ENCODE data around the gene PITRM1.

DNA sequence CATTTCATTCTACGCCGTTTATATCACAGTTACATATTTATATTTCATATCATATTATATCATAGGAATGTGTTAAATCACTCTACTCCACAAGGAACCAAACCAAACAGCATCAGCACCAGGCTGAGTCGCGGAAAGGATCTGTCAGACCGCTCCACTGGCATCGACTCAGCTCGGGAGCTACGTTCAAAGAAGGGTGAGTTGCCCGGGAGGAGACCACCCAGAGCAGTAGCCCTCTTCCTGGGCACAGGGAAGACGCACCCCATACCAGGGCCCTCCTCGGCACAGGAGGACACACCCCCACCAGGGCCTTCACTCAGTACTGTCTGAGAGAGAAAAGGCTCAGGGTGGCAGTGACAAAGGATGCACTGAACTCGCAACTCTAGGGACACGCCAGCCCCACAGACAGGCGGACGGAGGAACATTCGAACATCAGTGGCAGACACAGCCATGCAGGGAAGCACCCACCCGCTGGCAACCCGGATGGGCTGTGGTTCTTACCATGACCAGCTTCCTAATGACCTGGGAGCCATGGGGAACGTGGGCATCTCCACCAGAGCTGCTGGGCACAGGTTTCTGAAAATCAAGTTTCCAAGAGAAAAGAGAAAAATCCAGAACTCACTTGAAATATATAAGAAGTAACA is 28.7 kb downstream of the PITRM1 start:
- no peak for TF ChIP-seq CTCF (conservative IDR thresholded peaks at IDR 0.05; ENCODE audit: low read depth, low read length)
- no peak for TF ChIP-seq EZH2 (IDR thresholded peaks at IDR 0.05; ENCODE audit: borderline replicate concordance, low read depth, low read length, poor library complexity, severe bottlenecking)
